ENCODE measurements around the gene SCN9A. TPM values are rescaled to one million over a fixed set of nuclear protein-coding genes. Genes with fewer than 3 reads are reported as not detected.

SCN9A gene
- total RNA-seq, 6 donors from 2014 or later: 5.8 to 24.1 (median 9.8) TPM

DNA sequence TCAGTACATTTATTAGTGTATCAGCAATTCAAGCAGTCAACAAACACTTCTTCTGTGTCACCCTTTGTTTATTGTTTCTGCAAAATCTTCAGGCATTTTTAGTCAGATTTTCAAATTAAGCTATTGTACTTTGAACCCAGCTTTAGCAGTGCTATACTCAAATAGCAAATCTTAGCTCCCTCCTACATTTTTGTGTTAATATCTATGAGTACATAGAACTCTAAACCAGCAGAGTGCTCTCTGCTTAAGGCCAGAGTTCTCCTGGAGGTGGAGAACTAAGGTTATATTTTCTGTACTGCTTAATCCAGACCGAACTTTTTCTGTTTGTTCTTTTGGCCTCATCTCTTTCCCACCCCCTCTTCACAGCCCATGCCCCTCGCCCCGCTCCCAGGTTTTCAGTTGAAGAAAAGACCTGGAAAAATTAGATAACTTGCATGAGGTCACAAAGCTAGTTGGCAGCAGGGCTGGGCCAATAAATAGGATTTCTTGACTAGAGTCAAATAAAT, 218.7 kb downstream of the SCN9A start:
- Histone ChIP-seq H3K36me3 (no peaks in the 10 kb centered on the region), H3K27ac (no peak overlapping the region), H3K4me3 (no peak overlapping the region), H3K27me3 (no peaks in the 10 kb centered on the region), H3K9me3 (no peaks in the 10 kb centered on the region), H3K4me1 (no peaks in the 10 kb centered on the region)
- DNase-seq (no peak), ATAC-seq (ENCODE audit: low FRiP score in 2 of 2) (no peak)
- WGBS, 2 donors: 89% methylated on average over 3 of the region's 3 CpGs
- TF ChIP-seq POLR2A (IDR thresholded peaks at IDR 0.05) (no peak), EP300 (IDR thresholded peaks at IDR 0.05) (no peak), POLR2AphosphoS5 (IDR thresholded peaks at IDR 0.05) (no peak)
- TF ChIP-seq, protein P1, sequence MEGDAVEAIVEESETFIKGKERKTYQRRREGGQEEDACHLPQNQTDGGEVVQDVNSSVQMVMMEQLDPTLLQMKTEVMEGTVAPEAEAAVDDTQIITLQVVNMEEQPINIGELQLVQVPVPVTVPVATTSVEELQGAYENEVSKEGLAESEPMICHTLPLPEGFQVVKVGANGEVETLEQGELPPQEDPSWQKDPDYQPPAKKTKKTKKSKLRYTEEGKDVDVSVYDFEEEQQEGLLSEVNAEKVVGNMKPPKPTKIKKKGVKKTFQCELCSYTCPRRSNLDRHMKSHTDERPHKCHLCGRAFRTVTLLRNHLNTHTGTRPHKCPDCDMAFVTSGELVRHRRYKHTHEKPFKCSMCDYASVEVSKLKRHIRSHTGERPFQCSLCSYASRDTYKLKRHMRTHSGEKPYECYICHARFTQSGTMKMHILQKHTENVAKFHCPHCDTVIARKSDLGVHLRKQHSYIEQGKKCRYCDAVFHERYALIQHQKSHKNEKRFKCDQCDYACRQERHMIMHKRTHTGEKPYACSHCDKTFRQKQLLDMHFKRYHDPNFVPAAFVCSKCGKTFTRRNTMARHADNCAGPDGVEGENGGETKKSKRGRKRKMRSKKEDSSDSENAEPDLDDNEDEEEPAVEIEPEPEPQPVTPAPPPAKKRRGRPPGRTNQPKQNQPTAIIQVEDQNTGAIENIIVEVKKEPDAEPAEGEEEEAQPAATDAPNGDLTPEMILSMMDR (IDR thresholded peaks at IDR 0.05): no peak

DNA sequence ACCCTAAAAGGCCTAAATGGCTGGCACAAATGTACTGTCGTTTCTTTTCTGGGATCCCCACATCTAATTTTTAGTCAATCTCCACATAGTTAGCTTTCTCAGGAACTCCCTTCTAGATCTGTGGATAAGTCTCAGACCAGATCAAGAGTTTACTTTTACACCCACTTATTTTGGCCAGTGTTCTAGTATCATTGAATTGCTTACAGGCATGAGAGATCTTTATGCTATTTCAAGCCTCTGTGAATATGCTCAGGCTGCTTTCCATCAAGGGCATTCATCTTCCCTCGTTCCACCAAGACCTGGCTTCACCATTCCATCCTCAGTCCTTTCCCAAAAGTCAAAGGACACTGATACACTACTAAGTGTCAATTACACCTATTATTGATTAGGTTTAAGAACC, 220.2 kb downstream of the SCN9A start:
- Histone ChIP-seq H3K27me3 (no peaks in the 10 kb centered on the region), H3K4me1 (no peaks in the 10 kb centered on the region), H3K36me3 (no peaks in the 10 kb centered on the region), H3K4me3 (no peak overlapping the region), H3K9me3 (no peaks in the 10 kb centered on the region), H3K27ac (no peak overlapping the region)
- DNase-seq (no peak), ATAC-seq (ENCODE audit: low FRiP score in 2 of 2) (no peak)
- TF ChIP-seq POLR2A (IDR thresholded peaks at IDR 0.05) (no peak), POLR2AphosphoS5 (IDR thresholded peaks at IDR 0.05) (no peak), EP300 (IDR thresholded peaks at IDR 0.05) (no peak)
- TF ChIP-seq, protein P1 (IDR thresholded peaks at IDR 0.05): no peak
- 73 to 89% methylated on average over 2 of the region's 2 CpGs for WGBS, 2 donors

DNA sequence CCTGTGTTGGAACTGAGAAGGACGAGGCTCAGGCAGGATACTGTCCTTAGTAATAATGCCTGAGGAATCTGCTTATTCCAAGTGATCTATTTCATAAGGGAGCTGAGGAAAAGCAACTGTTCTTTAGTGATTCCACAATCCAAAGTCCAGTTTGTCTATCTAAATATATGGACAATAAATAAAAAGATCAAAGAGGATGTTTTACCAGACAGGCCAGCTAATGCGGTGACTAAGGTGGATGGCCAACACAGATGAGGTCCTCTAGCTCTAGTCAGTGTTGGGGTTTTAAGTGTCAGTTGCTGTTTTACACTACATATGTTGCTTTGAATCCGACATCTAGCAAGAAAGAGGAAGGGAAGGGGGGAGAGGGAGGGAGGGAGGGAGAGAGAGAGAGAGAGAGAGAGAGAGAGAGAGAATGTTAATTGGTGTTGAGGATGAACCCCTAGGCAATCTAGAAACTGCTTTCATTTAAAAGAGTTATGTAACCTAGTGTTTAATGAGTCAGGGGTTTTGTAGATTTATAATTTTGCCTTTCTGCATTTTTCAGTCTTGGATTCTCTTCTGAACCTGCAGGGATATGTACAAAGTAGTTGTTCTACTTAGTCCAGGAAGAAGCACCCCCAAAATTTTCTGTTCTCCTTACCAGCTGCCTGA, 220.9 kb downstream of the SCN9A start:
- WGBS, 2 donors: 63 to 64% methylated on average over 3 of the region's 3 CpGs
- Histone ChIP-seq H3K27ac (no peak overlapping the region), H3K36me3 (no peaks in the 10 kb centered on the region), H3K9me3 (no peaks in the 10 kb centered on the region), H3K4me1 (no peaks in the 10 kb centered on the region), H3K4me3 (no peak overlapping the region), H3K27me3 (no peaks in the 10 kb centered on the region)
- TF ChIP-seq, protein P1 (IDR thresholded peaks at IDR 0.05): no peak
- TF ChIP-seq EP300 (IDR thresholded peaks at IDR 0.05) (no peak), POLR2A (IDR thresholded peaks at IDR 0.05) (no peak), POLR2AphosphoS5 (IDR thresholded peaks at IDR 0.05) (no peak)
- DNase-seq (no peak), ATAC-seq (ENCODE audit: low FRiP score in 2 of 2) (no peak)

DNA sequence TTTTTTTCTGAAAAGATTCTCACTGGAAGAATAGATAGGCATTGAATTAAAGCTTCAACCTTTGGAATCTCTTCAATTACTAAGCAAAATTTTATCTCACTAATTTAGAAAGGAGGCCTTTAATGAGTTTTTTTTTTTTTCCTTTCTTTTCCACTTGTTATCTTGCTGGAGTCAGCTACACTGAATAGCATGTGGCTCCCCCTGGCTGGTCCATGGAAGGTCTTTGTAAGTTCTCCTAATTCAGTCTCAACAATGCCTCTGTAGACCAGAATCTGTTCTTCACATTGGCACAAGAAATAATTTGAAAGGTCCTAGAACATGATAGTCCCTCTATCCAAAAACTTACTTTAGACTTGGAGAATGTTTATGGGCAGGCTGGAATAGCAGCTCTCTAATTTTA, 223.7 kb downstream of the SCN9A start:
- Histone ChIP-seq H3K4me3 (no peak overlapping the region), H3K36me3 (no peaks in the 10 kb centered on the region), H3K27ac (no peak overlapping the region), H3K27me3 (no peaks in the 10 kb centered on the region), H3K9me3 (no peaks in the 10 kb centered on the region), H3K4me1 (no peaks in the 10 kb centered on the region)
- no peak for ATAC-seq (ENCODE audit: low FRiP score in 2 of 2)
- TF ChIP-seq EP300 (IDR thresholded peaks at IDR 0.05) (no peak), POLR2AphosphoS5 (IDR thresholded peaks at IDR 0.05) (no peak)
- TF ChIP-seq, protein P1 (IDR thresholded peaks at IDR 0.05): no peak
- DNase-seq: no peak

Measured in upper lobe of left lung (tissue), 6 donors.